Activated T-cell treated with anti-CD3 and anti-CD28 coated beads for 24 hours (primary cell): Measurements from ENCODE around the gene KCNN3.

ENCODE experiments used
- DNase-seq: peaks from one replicate; pipeline ENCODE4 v3.0.0-alpha.2; 2020; ENCODE audit warnings: low read depth

KCNN3 gene

DNA sequence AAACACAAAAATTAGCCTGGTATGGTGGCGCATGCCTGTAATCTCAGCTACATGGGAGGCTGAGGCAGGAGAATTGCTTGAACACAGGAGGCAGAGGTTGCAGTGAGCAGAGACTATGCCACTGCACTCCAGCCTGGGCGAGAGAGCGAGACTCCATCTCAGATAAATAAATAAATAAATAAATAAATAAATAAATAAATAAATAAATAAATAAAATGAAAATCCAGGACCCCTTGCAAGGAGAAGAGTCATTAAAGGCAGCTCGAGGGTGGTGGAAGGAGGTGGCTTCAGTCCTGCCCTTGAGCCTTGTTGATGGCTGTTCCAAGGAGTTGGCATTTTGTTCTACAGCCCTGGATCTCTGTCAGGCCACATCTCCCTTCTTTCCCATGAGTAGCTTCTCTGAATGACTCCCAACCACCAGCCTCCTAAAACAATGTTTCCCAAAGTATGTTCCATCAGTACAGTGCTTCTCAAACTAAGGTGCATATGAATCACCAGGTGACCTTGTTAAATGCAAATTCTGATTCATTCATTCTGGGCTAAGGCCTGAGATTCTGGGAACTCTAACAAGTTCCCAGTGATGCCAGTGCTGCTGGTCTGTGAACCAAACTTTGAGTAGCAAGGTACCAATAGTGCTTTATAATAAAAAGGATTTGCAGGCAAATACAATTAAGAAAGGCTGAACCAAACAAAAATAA is 99.0 kb downstream of the KCNN3 start:
- DNase-seq: no peak

- no peak for DNase-seq
Observed at GRCh38 chr1:154769193-154769895, 100.7 kb downstream of the KCNN3 start.

- DNase-seq: no peak
Observed at GRCh38 chr1:154768456-154769125, 101.5 kb downstream of the KCNN3 start.

DNA sequence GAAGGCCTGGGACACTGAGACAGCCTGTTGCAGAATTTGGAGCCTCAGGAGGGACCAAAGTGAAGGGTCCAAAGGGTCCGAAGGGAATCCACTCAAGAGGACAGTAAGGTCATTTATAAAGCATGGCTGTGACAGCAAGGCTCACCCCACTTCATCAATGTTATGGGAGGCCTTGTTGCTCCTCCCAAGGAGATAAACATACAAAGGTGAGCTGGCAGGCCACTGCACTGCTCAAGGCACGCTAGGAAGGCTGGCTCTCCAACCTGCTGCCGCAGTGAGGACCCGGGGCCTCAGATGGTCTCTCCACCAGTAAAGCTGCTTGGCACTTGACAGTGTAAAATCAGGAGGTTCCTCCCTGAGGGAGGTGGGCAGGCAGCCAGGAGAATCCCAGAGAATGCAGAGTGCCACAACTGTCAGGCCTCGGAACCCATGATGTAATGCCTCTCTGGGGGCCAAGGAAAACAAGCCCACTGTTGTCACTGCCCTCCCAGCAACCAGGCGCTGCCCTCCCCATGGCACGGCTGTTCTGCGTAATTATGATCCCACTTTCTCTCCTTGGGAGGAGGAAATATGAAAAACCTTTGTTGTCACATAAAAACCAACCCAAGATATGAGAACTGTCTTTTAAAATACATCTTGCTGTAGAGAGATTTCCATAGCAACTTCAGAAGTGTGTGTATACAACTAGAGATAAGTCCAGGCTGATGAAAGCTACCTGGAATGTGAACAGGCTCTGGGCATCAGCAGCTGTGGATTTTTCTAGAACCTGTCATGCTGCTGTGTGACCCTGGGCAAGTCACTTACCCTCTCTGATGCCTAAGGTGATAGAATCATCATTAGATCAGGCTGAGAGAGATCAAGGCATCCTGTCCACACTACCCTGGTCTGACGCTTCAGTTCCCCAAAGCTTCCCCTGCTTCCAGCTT is 102.5 kb downstream of the KCNN3 start:
- no peak for DNase-seq

- DNase-seq: no peak
Observed at GRCh38 chr1:154765970-154766369, 104.1 kb downstream of the KCNN3 start.

GRCh38 chr1:154764773-154765172 is 105.3 kb downstream of the KCNN3 start:
- DNase-seq: no peak

GRCh38 chr1:154764181-154764580 is 105.9 kb downstream of the KCNN3 start:
- no peak for DNase-seq

- DNase-seq: peak; percentile 73
Observed at GRCh38 chr1:154760469-154760933, 109.6 kb downstream of the KCNN3 start.

- no peak for DNase-seq
Observed at GRCh38 chr1:154759793-154760192, 110.3 kb downstream of the KCNN3 start.

DNA sequence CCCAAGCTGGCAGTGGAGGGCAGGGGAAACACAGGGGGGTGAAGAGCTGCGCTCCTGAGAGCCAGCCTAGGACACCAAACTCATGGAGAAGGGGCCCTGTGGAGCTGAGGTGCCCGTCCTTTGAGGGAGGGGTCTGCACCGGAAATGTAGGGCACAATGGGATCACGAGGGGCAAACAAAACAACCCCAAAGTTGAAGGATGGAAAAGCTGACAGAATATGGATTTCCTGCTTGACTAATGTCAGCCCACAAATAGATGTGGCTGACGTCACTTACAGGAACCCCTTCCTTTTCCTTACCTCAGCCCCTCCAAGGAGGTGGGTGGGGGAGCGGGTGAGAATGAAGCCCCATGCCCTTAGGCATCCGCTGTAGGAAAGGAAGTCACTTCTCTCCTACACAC is 110.9 kb downstream of the KCNN3 start:
- peak; percentile 62 for DNase-seq

GRCh38 chr1:154758346-154758745 is 111.7 kb downstream of the KCNN3 start:
- DNase-seq: no peak

- DNase-seq: no peak
Observed at GRCh38 chr1:154756793-154757548, 113.1 kb downstream of the KCNN3 start.

GRCh38 chr1:154755858-154756730 is 114.0 kb downstream of the KCNN3 start:
- no peak for DNase-seq

GRCh38 chr1:154753426-154753825 is 116.7 kb downstream of the KCNN3 start:
- no peak for DNase-seq

DNA sequence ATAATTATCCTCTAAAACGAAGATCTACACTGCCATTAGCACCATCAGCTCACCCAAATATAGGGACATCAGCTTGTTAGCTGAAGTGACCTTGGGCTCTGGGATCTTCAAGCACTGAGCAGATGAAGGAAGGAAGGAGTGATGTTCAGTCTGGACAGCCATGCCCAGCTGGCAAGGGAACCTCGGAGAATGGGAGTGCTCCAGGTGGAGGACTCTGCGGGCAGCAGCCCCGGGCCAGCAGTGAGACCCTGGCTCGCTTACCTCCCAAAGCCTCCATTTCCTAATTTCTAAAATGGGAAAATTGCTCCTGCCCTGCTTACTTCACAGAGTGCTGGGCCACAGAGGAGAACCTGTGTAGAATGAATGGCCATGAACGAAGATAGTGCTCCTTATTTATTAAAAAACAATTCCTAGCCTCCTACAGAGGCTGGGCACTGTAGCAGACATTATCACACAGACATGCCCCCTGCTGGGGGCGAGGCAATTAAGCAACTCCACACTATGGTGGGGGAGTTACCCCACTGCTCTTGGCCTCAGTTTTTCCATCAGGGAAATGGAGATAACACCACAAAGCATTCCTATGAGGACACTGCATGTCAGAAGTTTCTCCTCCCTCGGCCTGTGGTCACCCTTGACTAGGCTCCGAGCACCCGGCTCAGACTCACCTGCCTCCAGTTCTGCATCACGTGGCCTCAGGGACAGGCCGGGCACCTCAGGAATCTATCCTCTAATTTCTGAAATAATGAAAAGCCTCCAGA is 117.6 kb downstream of the KCNN3 start:
- no peak for DNase-seq

GRCh38 chr1:154751690-154752089 is 118.4 kb downstream of the KCNN3 start:
- no peak for DNase-seq

- DNase-seq: no peak
Observed at GRCh38 chr1:154750681-154751665, 119.1 kb downstream of the KCNN3 start.

- DNase-seq: peak; percentile 38
Observed at GRCh38 chr1:154749078-154749760, 120.9 kb downstream of the KCNN3 start.
